ENCODE results near the gene MCCC2. TPM values are rescaled to one million over a fixed set of nuclear protein-coding genes. Genes with fewer than 3 reads are reported as not detected.

The MCCC2 gene
- total RNA-seq, 2 donors from 2014 or later = 42.4 to 48.4 TPM

- Mint-ChIP-seq H3K27me3 (ENCODE audit: insufficient read depth) (peaks cover 50% of the 10 kb centered on the region), H3K36me3 (ENCODE audit: low read depth) (no peaks in the 10 kb centered on the region), H3K27ac (no peak overlapping the region), H3K4me1 (peaks cover 21% of the 10 kb centered on the region), H3K4me3 (no peak overlapping the region), H3K9me3 (no peaks in the 10 kb centered on the region)
- no peak for DNase-seq
- H3K27ac ChIP-seq (ENCODE audit: low read depth, low read length) = no peak overlapping the region
- no peak overlapping the region for H3K4me3 ChIP-seq (ENCODE audit: low read length)
- H3K36me3 ChIP-seq (ENCODE audit: control insufficient read depth, insufficient read depth, low read length) = no peaks in the 10 kb centered on the region
- H3K9ac ChIP-seq (ENCODE audit: extremely low read depth, low read length, poor library complexity, severe bottlenecking) = no peak overlapping the region
- no peaks in the 10 kb centered on the region for H3K9me3 ChIP-seq (ENCODE audit: control insufficient read depth, low read length)
- peaks cover 30% of the 10 kb centered on the region for H3K27me3 ChIP-seq (ENCODE audit: control insufficient read depth, insufficient read depth, low read length, poor library complexity, severe bottlenecking)
- 89 to 94% methylated on average over 5 of the region's 5 CpGs for WGBS, 2 experiments (ENCODE audit: insufficient coverage in 1 of 2, insufficient read length in 1 of 2)
- no peak for TF ChIP-seq CTCF (conservative IDR thresholded peaks at IDR 0.05)
- H3K4me1 ChIP-seq (ENCODE audit: control insufficient read depth, insufficient read depth, low read length) = no peaks in the 10 kb centered on the region
Observed at GRCh38 chr5:71705421-71705820, 118.3 kb downstream of the MCCC2 start.

- H3K36me3 Mint-ChIP-seq (ENCODE audit: low read depth) = no peaks in the 10 kb centered on the region
- Histone ChIP-seq H3K9me3 (ENCODE audit: control insufficient read depth, low read length) (no peaks in the 10 kb centered on the region), H3K36me3 (ENCODE audit: control insufficient read depth, insufficient read depth, low read length) (no peaks in the 10 kb centered on the region), H3K4me1 (ENCODE audit: control insufficient read depth, insufficient read depth, low read length) (no peaks in the 10 kb centered on the region), H3K4me3 (ENCODE audit: low read length) (no peak overlapping the region), H3K9ac (ENCODE audit: extremely low read depth, low read length, poor library complexity, severe bottlenecking) (no peak overlapping the region), H3K27me3 (ENCODE audit: control insufficient read depth, insufficient read depth, low read length, poor library complexity, severe bottlenecking) (peaks cover 44% of the 10 kb centered on the region), H3K27ac (ENCODE audit: low read depth, low read length) (no peak overlapping the region)
- no peak overlapping the region for H3K27ac Mint-ChIP-seq
- 91 to 94% methylated on average over 3 of the region's 3 CpGs for WGBS, 2 experiments (ENCODE audit: insufficient coverage in 1 of 2, insufficient read length in 1 of 2)
- no peaks in the 10 kb centered on the region for H3K9me3 Mint-ChIP-seq
- peaks cover 21% of the 10 kb centered on the region for H3K4me1 Mint-ChIP-seq
- no peak overlapping the region for H3K4me3 Mint-ChIP-seq
- peaks cover 60% of the 10 kb centered on the region for H3K27me3 Mint-ChIP-seq (ENCODE audit: insufficient read depth)
- DNase-seq = no peak
- no peak for TF ChIP-seq CTCF (conservative IDR thresholded peaks at IDR 0.05)
Observed at GRCh38 chr5:71706906-71707305, 119.8 kb downstream of the MCCC2 start.

Other genes starting within 250 kb of the MCCC2 start
- gene BDP1, start 131.7 kb upstream of the MCCC2 start, total RNA-seq = 10 to 100 TPM; 26.7 to 31.9 TPM
- gene CARTPT, start 131.9 kb downstream of the MCCC2 start, total RNA-seq = not detected

Data from endodermal cell (in vitro differentiated cells).